K562 (cell line): ENCODE results near the gene TTLL4.

Experiments
- ATF7 ChIP-seq: fragments of 450-650 bp; IDR thresholded peaks from 2 replicates; pipeline ENCODE4 v1.7.1; 2014; ENCODE audit warnings: mild to moderate bottlenecking, moderate library complexity
- CBX3 ChIP-seq, 2 experiments: IDR thresholded peaks; 1 replicate in 1 of 2; 2 replicates in 1 of 2; pipeline ENCODE4 v1.6.1; 2012; ENCODE audit warnings: inconsistent platforms in 2 of 2, low read length in 2 of 2, borderline replicate concordance in 1 of 2, control low read depth in 1 of 2
- CTCF ChIP-seq, 3 experiments: IDR thresholded peaks in 2 of 3; conservative IDR thresholded peaks in 1 of 3; 2 replicates each; pipeline ENCODE4 v1.5.1; 2011 to 2012; ENCODE audit warnings: low read length in 3 of 3, mild to moderate bottlenecking in 3 of 3, control low read depth in 2 of 3, improper control_type of control experiment in 1 of 3, inconsistent platforms in 1 of 3, low read depth in 1 of 3, mixed read lengths in 1 of 3, moderate library complexity in 1 of 3; ENCODE audit not compliant: insufficient read depth in 2 of 3
- CUX1 ChIP-seq: fragments of 200-800 bp; sonication (Bioruptor generic); IDR thresholded peaks from 2 replicates; pipeline ENCODE4 v1.6.1; 2016; ENCODE audit warnings: missing genetic modification characterization, missing compliant biosample characterization
- EZH2 ChIP-seq: IDR thresholded peaks from 2 replicates; pipeline ENCODE4 v1.6.1; 2012; ENCODE audit warnings: low read depth, mild to moderate bottlenecking, inconsistent platforms, low read length, borderline replicate concordance
- GABPB1 ChIP-seq: sonication (generic); formaldehyde crosslinking; IDR thresholded peaks from 2 replicates; pipeline ENCODE4 v1.8.0; 2022; ENCODE audit warnings: mild to moderate bottlenecking, missing genetic modification reagents
- HMGXB4 ChIP-seq: sonication (generic); formaldehyde crosslinking; IDR thresholded peaks from 2 replicates; pipeline ENCODE4 v1.8.1; 2023; ENCODE audit warnings: mild to moderate bottlenecking, missing genetic modification reagents
- MNT ChIP-seq, 2 experiments: fragments of 450-650 bp; conservative IDR thresholded peaks; 2 replicates each; pipeline ENCODE4 v1.6.1; 2017; ENCODE audit warnings: mild to moderate bottlenecking in 2 of 2, moderate library complexity in 2 of 2
- MTA3 ChIP-seq: fragments of 450-650 bp; formaldehyde crosslinking; IDR thresholded peaks from 2 replicates; pipeline ENCODE4 v1.6.1; 2017; ENCODE audit warnings: mild to moderate bottlenecking, borderline replicate concordance
- POLR2A ChIP-seq: fragments of 450-650 bp; conservative IDR thresholded peaks from 2 replicates; pipeline ENCODE4 v1.6.1; 2016
- SREBF2 ChIP-seq: sonication (generic); formaldehyde crosslinking; IDR thresholded peaks from 2 replicates; pipeline ENCODE4 v1.4.0; 2020; ENCODE audit warnings: mild to moderate bottlenecking, missing genetic modification reagents
- ZFP1 ChIP-seq: fragments of 450-650 bp; formaldehyde crosslinking; IDR thresholded peaks from 2 replicates; pipeline ENCODE4 v1.4.0; 2020; ENCODE audit warnings: mild to moderate bottlenecking, mixed read lengths
- ZFX ChIP-seq: sonication (generic); formaldehyde crosslinking; IDR thresholded peaks from 2 replicates; pipeline ENCODE4 v1.8.0; 2022; ENCODE audit warnings: mild to moderate bottlenecking, missing genetic modification reagents, moderate library complexity
- ZNF23 ChIP-seq: fragments of 250-450 bp; sonication (Bioruptor Pico); IDR thresholded peaks from 2 replicates; pipeline ENCODE4 v1.4.0; 2020; ENCODE audit warnings: mild to moderate bottlenecking

GRCh38 chr2:218722419-218722818, 11.8 kb downstream of the TTLL4 start:
- TF ChIP-seq CTCF (IDR thresholded peaks at IDR 0.05 in 2 of 3, conservative IDR thresholded peaks at IDR 0.05 in 1 of 3; ENCODE audit: insufficient read depth in 2 of 3, low read depth in 1 of 3, low read length in 3 of 3) (no peak), HMGXB4 (CRISPR knock-in tag) (no peak), CUX1 (no peak), CBX3 (IDR thresholded peaks at IDR 0.05; ENCODE audit: borderline replicate concordance in 1 of 2, low read length in 2 of 2) (no peak), ZFP1 (CRISPR knock-in tag) (no peak), SREBF2 (CRISPR knock-in tag) (no peak), POLR2A (no peak), GABPB1 (CRISPR knock-in tag) (no peak), ATF7 (no peak), EZH2 (no peak), MTA3 (no peak), ZFX (no peak), ZNF23 (CRISPR knock-in tag) (no peak), MNT (conservative IDR thresholded peaks at IDR 0.05) (no peak)
